ENCODE measurements around the gene CARD6.

GRCh38 chr5:40796487-40796889 lies 44.7 kb upstream of the CARD6 start:
- TF ChIP-seq, protein P1, sequence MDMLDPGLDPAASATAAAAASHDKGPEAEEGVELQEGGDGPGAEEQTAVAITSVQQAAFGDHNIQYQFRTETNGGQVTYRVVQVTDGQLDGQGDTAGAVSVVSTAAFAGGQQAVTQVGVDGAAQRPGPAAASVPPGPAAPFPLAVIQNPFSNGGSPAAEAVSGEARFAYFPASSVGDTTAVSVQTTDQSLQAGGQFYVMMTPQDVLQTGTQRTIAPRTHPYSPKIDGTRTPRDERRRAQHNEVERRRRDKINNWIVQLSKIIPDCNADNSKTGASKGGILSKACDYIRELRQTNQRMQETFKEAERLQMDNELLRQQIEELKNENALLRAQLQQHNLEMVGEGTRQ (IDR thresholded peaks at IDR 0.05; ENCODE audit: borderline replicate concordance, low read depth, low read length): no peak
- no peak for TF ChIP-seq RAD21 (IDR thresholded peaks at IDR 0.05; ENCODE audit: insufficient read depth, low read depth, low read length)
- TF ChIP-seq EZH2 (IDR thresholded peaks at IDR 0.05; ENCODE audit: borderline replicate concordance, control insufficient read depth, low read depth, low read length): no peak

Data from GM12878 (cell line).